ENCODE results near the gene XPO6.

Gene XPO6

GRCh38 chr16:28098959-28099945 is 112.5 kb downstream of the XPO6 start:
- no peak overlapping the region for H3K27ac ChIP-seq (ENCODE audit: low read depth, low read length)
- H3K4me3 ChIP-seq (ENCODE audit: low read length): no peak overlapping the region
- H3K36me3 ChIP-seq (ENCODE audit: control insufficient read depth, insufficient read depth, low read length): peaks cover 44% of the 10 kb centered on the region
- H3K4me1 ChIP-seq (ENCODE audit: control insufficient read depth, insufficient read depth, low read length): no peaks in the 10 kb centered on the region
- H3K9ac ChIP-seq (ENCODE audit: low read length): no peak overlapping the region
- H3K27me3 ChIP-seq (ENCODE audit: control insufficient read depth, insufficient read depth, low read length): no peaks in the 10 kb centered on the region

- Histone ChIP-seq H3K36me3 (ENCODE audit: control insufficient read depth, insufficient read depth, low read length) (peaks cover 35% of the 10 kb centered on the region), H3K9ac (ENCODE audit: low read length) (no peak overlapping the region), H3K4me3 (ENCODE audit: low read length) (no peak overlapping the region), H3K27me3 (ENCODE audit: control insufficient read depth, insufficient read depth, low read length) (no peaks in the 10 kb centered on the region), H3K4me1 (ENCODE audit: control insufficient read depth, insufficient read depth, low read length) (no peaks in the 10 kb centered on the region), H3K27ac (ENCODE audit: low read depth, low read length) (no peak overlapping the region)
Observed at GRCh38 chr16:28098171-28098958, 113.4 kb downstream of the XPO6 start.

- Histone ChIP-seq H3K27me3 (ENCODE audit: control insufficient read depth, insufficient read depth, low read length) (no peaks in the 10 kb centered on the region), H3K27ac (ENCODE audit: low read depth, low read length) (no peak overlapping the region), H3K36me3 (ENCODE audit: control insufficient read depth, insufficient read depth, low read length) (peaks cover 28% of the 10 kb centered on the region), H3K4me1 (ENCODE audit: control insufficient read depth, insufficient read depth, low read length) (no peaks in the 10 kb centered on the region), H3K4me3 (ENCODE audit: low read length) (no peak overlapping the region), H3K9ac (ENCODE audit: low read length) (no peak overlapping the region)
Observed at GRCh38 chr16:28096983-28097899, 114.5 kb downstream of the XPO6 start.

- Histone ChIP-seq H3K4me1 (ENCODE audit: control insufficient read depth, insufficient read depth, low read length) (no peaks in the 10 kb centered on the region), H3K4me3 (ENCODE audit: low read length) (no peak overlapping the region), H3K9ac (ENCODE audit: low read length) (no peak overlapping the region), H3K36me3 (ENCODE audit: control insufficient read depth, insufficient read depth, low read length) (peaks cover 7% of the 10 kb centered on the region), H3K27me3 (ENCODE audit: control insufficient read depth, insufficient read depth, low read length) (no peaks in the 10 kb centered on the region), H3K27ac (ENCODE audit: low read depth, low read length) (no peak overlapping the region)
Observed at GRCh38 chr16:28093385-28093725, 118.4 kb downstream of the XPO6 start.

GRCh38 chr16:28092721-28093384 is 118.9 kb downstream of the XPO6 start:
- Histone ChIP-seq H3K4me1 (ENCODE audit: control insufficient read depth, insufficient read depth, low read length) (no peaks in the 10 kb centered on the region), H3K27me3 (ENCODE audit: control insufficient read depth, insufficient read depth, low read length) (no peaks in the 10 kb centered on the region), H3K9ac (ENCODE audit: low read length) (no peak overlapping the region), H3K36me3 (ENCODE audit: control insufficient read depth, insufficient read depth, low read length) (peaks cover 3% of the 10 kb centered on the region), H3K27ac (ENCODE audit: low read depth, low read length) (no peak overlapping the region), H3K4me3 (ENCODE audit: low read length) (no peak overlapping the region)

GRCh38 chr16:28091656-28092055 is 120.1 kb downstream of the XPO6 start:
- Histone ChIP-seq H3K27me3 (ENCODE audit: control insufficient read depth, insufficient read depth, low read length) (no peaks in the 10 kb centered on the region), H3K36me3 (ENCODE audit: control insufficient read depth, insufficient read depth, low read length) (no peaks in the 10 kb centered on the region), H3K9ac (ENCODE audit: low read length) (no peak overlapping the region), H3K4me1 (ENCODE audit: control insufficient read depth, insufficient read depth, low read length) (no peaks in the 10 kb centered on the region), H3K27ac (ENCODE audit: low read depth, low read length) (no peak overlapping the region), H3K4me3 (ENCODE audit: low read length) (no peak overlapping the region)

GRCh38 chr16:28090646-28091377 is 121.0 kb downstream of the XPO6 start:
- no peak overlapping the region for H3K27ac ChIP-seq (ENCODE audit: low read depth, low read length)
- H3K4me3 ChIP-seq (ENCODE audit: low read length): no peak overlapping the region
- no peak overlapping the region for H3K9ac ChIP-seq (ENCODE audit: low read length)
- no peaks in the 10 kb centered on the region for H3K4me1 ChIP-seq (ENCODE audit: control insufficient read depth, insufficient read depth, low read length)
- no peaks in the 10 kb centered on the region for H3K36me3 ChIP-seq (ENCODE audit: control insufficient read depth, insufficient read depth, low read length)
- no peaks in the 10 kb centered on the region for H3K27me3 ChIP-seq (ENCODE audit: control insufficient read depth, insufficient read depth, low read length)

- Histone ChIP-seq H3K27ac (ENCODE audit: low read depth, low read length) (no peak overlapping the region), H3K36me3 (ENCODE audit: control insufficient read depth, insufficient read depth, low read length) (no peaks in the 10 kb centered on the region), H3K9ac (ENCODE audit: low read length) (no peak overlapping the region), H3K27me3 (ENCODE audit: control insufficient read depth, insufficient read depth, low read length) (no peaks in the 10 kb centered on the region), H3K4me1 (ENCODE audit: control insufficient read depth, insufficient read depth, low read length) (no peaks in the 10 kb centered on the region), H3K4me3 (ENCODE audit: low read length) (no peak overlapping the region)
Observed at GRCh38 chr16:28089992-28090365, 121.8 kb downstream of the XPO6 start.

- no peak overlapping the region for H3K9ac ChIP-seq (ENCODE audit: low read length)
- no peaks in the 10 kb centered on the region for H3K27me3 ChIP-seq (ENCODE audit: control insufficient read depth, insufficient read depth, low read length)
Observed at GRCh38 chr16:28089205-28089991, 122.4 kb downstream of the XPO6 start.

GRCh38 chr16:28087675-28088300 is 124.0 kb downstream of the XPO6 start:
- Histone ChIP-seq H3K36me3 (ENCODE audit: control insufficient read depth, insufficient read depth, low read length) (no peaks in the 10 kb centered on the region), H3K27ac (ENCODE audit: low read depth, low read length) (no peak overlapping the region), H3K4me1 (ENCODE audit: control insufficient read depth, insufficient read depth, low read length) (no peaks in the 10 kb centered on the region), H3K27me3 (ENCODE audit: control insufficient read depth, insufficient read depth, low read length) (no peaks in the 10 kb centered on the region), H3K4me3 (ENCODE audit: low read length) (no peak overlapping the region), H3K9ac (ENCODE audit: low read length) (no peak overlapping the region)

More at GRCh38 chr16:28089205-28089991, 122.4 kb downstream of the XPO6 start:
- Histone ChIP-seq H3K36me3 (ENCODE audit: control insufficient read depth, insufficient read depth, low read length) (no peaks in the 10 kb centered on the region), H3K4me3 (ENCODE audit: low read length) (no peak overlapping the region), H3K4me1 (ENCODE audit: control insufficient read depth, insufficient read depth, low read length) (no peaks in the 10 kb centered on the region), H3K27ac (ENCODE audit: low read depth, low read length) (no peak overlapping the region)
